Transverse colon (tissue), 4 donors: Measurements from ENCODE around the gene CEP89.

Source experiments
- CTCF ChIP-seq, 5 experiments: fragments of 200-600 bp in 3 of 5; fragments of 450-650 bp in 2 of 5; sonication (generic) in 3 of 5; IDR thresholded peaks; 1 replicate in 2 of 5; 2 replicates in 3 of 5; pipeline ENCODE4 v1.5.1; 2016 to 2017; ENCODE audit warnings: antibody characterized with exemption in 5 of 5, inconsistent platforms in 3 of 5, mild to moderate bottlenecking in 2 of 5, moderate library complexity in 1 of 5
- EP300 ChIP-seq: sonication (generic); formaldehyde crosslinking; IDR thresholded peaks from one replicate; pipeline ENCODE4 v1.6.1; 2017; ENCODE audit warnings: antibody characterized with exemption, low read depth
- POLR2A ChIP-seq: fragments of 450-650 bp; IDR thresholded peaks from one replicate; pipeline ENCODE4 v1.6.1; 2016; ENCODE audit warnings: antibody characterized with exemption, mild to moderate bottlenecking, moderate library complexity
- POLR2AphosphoS5 ChIP-seq, 3 donors: sonication (generic); formaldehyde crosslinking; IDR thresholded peaks; one replicate each; pipeline ENCODE4 v1.6.1; 2016; ENCODE audit warnings: antibody characterized with exemption in 3 of 3

GRCh38 chr19:32857584-32857983 lies 114.2 kb downstream of the CEP89 start:
- TF ChIP-seq CTCF (IDR thresholded peaks at IDR 0.05) (no peak), POLR2AphosphoS5 (IDR thresholded peaks at IDR 0.05) (no peak), POLR2A (no peak), EP300 (no peak)
